AG10803 (cell line): ENCODE measurements around the gene TMCC2.

ENCODE experiments used
- DNase-seq: peaks from one replicate; pipeline ENCODE4 v3.0.0; 2010; ENCODE audit warnings: low read depth
- H3K4me3 ChIP-seq: 2 replicates; pipeline ENCODE4 v1.5.1; 2011; ENCODE audit warnings: mild to moderate bottlenecking, low read length, control low read depth
- TF ChIP-seq, protein P1 (sequence below): conservative IDR thresholded peaks from 2 replicates; pipeline ENCODE4 v1.5.1; 2011; ENCODE audit warnings: mild to moderate bottlenecking, low read length, control low read depth, inconsistent platforms

The TMCC2 gene

DNA sequence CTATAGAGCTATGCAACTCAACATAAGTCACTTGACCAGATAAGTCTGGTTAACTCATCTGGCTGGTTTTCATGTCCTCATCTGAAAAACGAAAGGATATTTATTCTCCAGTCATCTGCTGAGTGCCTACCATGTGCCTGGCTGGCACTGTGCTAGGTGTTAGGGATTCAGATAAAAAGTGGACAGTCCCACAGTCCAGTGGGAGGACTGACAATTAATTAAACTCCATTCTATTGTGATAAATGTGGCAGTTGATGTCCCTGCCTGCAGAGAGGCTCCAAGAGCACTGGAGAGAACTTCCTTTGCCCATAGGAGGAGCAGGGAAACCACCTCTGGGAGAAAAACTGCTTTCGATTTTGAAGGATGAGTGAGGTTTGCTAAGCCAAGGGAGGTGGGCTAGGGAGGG is 88.4 kb downstream of the TMCC2 start:
- H3K4me3 ChIP-seq = no peak overlapping the region
- TF ChIP-seq, protein P1, sequence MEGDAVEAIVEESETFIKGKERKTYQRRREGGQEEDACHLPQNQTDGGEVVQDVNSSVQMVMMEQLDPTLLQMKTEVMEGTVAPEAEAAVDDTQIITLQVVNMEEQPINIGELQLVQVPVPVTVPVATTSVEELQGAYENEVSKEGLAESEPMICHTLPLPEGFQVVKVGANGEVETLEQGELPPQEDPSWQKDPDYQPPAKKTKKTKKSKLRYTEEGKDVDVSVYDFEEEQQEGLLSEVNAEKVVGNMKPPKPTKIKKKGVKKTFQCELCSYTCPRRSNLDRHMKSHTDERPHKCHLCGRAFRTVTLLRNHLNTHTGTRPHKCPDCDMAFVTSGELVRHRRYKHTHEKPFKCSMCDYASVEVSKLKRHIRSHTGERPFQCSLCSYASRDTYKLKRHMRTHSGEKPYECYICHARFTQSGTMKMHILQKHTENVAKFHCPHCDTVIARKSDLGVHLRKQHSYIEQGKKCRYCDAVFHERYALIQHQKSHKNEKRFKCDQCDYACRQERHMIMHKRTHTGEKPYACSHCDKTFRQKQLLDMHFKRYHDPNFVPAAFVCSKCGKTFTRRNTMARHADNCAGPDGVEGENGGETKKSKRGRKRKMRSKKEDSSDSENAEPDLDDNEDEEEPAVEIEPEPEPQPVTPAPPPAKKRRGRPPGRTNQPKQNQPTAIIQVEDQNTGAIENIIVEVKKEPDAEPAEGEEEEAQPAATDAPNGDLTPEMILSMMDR = no peak
- DNase-seq = no peak

DNA sequence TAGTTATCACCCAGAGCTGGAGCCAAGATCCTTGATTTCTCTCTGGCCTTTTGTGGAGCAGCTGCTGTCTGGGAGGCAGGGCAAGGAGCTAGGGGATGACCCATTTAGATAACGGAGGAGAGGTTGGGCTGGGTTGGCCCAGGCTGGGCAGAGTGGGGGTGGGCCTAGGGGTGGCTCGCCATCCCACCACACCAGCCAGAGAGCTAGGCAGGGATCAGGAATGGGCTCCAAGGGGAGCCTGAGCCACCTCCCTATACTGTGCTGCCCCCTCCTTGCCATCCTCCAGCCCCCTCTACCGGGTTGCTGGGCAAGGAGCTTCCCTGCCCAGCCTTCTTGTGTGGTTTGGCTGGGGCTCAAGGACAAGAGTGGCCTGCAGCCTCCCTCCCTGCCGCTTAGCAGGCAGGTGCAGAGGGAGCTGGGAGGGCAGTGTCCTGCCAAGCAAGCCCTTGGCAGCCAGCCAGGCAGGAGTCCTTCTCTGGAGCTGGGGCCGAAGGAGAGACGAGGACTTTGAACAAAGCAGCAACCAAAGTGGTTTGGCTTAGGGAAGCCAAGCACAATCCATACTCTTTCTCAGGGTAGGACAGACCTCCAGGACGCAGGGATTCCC is 89.7 kb downstream of the TMCC2 start:
- H3K4me3 ChIP-seq = no peak overlapping the region
- no peak for DNase-seq
- TF ChIP-seq, protein P1 = no peak

DNA sequence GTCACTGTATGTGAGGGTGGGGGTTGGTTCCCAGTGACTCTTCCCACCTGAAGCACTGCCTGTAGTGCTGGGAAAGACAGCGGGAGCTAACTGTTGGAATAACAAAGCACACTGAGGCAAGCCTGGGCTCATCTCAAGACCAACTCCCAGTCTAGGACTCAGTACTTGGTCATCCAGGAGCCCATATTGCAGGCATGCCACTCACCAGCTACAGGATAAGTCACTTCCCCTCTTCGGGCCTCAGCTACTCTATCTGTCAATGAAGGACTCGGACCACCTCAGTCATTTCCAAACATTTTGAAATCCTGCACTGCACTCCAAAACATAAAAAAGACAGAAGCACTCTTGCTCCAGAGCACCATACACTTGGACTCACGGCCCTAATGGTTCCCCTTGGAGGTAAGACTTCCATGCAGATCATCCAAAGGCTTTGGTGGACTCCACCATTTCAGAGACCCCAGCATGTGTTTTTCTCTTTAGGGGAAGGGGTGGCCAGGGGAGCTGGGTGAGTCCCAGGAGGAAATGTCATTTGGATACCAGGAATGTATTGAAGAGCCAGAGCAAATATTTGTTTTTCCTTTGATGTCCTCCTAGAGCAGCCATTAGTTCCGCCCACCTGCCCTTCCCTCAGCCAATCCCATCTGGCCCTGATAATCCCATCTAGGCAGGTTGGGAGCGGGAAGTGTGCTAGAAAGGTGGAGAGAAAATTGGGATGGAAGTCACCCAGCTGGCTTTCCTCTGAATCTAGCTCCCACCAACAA is 90.7 kb downstream of the TMCC2 start:
- no peak for DNase-seq
- TF ChIP-seq, protein P1 = no peak
- no peak overlapping the region; the same call in 1 of the 2 replicates for H3K4me3 ChIP-seq

DNA sequence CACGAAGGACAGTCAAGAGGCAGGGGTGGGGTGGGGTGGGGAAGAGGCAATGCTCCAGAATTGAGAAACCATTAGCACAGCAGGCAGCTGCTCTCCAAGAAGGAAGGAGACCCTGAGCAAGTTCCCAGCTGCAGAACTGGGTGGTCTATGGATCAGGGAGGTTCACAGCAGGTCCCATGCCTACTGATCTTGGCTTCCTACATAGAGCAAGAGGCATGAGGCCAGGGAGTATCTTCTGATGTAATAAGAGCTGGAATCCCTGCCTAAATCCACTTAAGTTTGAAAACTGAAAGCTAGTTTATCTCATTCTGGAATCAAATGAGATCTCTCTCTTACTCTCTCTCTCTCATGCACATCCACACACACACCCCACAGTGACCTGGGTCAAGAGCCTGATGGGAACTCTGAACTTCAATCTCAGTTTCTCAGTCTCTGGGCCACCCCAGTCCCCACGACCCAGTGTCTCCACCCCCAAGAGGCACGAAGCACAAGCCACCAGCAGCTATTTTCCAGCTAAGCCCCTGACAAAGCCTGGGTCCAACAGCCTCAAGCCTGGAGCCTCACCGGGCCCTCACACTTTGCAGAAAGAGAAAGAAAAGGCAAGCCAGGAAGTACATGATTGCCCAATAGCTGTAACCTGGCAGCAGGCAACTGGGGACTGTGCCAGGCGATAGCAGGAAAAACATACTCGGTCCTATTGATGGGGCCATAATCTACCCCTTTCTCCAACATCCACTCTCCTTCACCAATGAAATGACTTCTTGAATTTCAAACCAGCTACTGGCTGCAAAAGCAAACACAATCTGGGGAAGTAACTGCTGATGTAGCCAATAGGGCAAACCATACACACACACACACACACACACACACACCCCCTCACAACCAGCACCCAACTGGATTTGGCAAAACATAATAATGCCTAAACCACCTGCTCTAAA is 91.6 kb downstream of the TMCC2 start:
- peak overlapping the region; percentile 53 for H3K4me3 ChIP-seq
- TF ChIP-seq, protein P1 = no peak
- peak; percentile 67 for DNase-seq

DNA sequence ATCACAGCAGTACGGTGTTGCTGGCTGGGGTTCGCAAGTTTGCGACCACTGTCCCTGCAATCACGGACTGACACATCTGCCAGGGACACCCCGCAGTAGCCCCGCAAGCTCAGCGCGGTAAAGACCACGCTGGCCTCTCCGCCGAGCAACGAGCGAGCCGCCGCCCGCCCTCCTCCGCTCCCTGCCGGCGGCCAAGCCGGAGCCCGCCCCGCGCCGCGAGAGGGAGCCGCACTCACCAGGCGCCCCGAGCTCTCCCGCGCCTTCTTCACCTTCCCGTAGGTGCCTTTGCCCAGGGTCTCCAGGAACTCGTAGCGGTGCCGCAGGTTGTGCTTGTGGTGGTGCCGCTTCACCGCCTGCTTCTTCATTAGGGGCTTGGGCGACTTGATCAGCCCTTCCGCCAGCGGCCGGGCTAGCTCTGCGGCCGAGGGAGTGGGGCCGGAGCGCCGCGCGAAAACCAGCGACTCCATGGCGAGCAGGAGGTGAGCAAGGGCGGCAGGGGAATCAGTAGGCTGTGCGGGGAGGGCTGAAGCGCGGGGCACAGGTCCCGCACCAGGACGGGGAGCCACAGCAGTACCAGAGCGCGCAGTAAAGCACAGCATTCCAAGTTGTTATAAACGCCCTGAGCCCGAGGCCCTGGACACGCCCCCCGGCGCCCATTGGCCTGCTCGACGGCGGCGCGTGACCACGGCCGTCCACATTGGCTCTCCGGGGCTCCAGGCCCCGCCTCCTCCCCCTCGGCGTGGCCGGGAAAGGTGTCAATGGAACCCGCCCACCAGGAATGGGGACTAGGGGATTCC is 93.6 kb downstream of the TMCC2 start, which contains the start of gene NUAK2:
Gene NUAK2 (minus strand): TSS at position 584 of the 797 bp plus-strand sequence. CDS start 117 bp downstream, at position 467.
- peak; percentile 82 for DNase-seq
- H3K4me3 ChIP-seq = peak within 1 kb of the TSS; percentile 96
- TF ChIP-seq, protein P1 = 0 out of 2 replicates have a peak, but pooled peaks have one; percentile 11

DNA sequence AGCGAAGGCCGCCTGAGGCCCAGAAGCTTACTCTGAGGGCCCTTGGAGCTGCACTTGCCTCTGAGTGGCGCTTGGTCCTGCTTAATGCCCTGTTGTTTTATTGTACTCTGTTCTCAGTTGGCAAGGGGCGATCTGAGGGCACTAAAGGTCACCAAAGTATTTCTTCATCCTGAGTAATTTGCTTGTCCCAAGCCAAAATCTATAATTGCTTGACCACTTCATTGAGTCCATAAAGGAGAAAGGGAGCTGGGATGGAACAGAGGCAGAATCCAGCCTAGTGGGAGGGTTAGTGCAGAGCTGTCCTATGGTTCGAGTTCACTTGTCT is 94.2 kb downstream of the TMCC2 start:
- TF ChIP-seq, protein P1 = no peak
- no peak for DNase-seq
- H3K4me3 ChIP-seq = 0 out of 2 replicates have a peak overlapping the region, but pooled peaks have one; percentile 26
